ENCODE measurements around the gene FREM1.

GRCh38 chr9:14958989-14959388, 48.8 kb upstream of the FREM1 start:
- TF ChIP-seq EP300 (IDR thresholded peaks at IDR 0.05) (no peak), CTCF (IDR thresholded peaks at IDR 0.05) (no peak), POLR2AphosphoS5 (IDR thresholded peaks at IDR 0.05) (no peak), POLR2A (IDR thresholded peaks at IDR 0.05) (no peak)
